H1 (cell line): ENCODE results near the gene WDR37. TPM values are rescaled to one million over a fixed set of nuclear protein-coding genes. Genes with fewer than 3 reads are reported as not detected.

ENCODE experiments used
- CTCF ChIA-PET: fragments of 300-600 bp; sonication (Branson Sonifier 250); formaldehyde crosslinking; loops from one replicate; lab custom pipeline; 2021; ENCODE audit not compliant: partially characterized antibody; lab: Charles Lee
- POLR2A ChIA-PET: fragments of 300-600 bp; sonication (Branson Sonifier 250); formaldehyde crosslinking; loops from one replicate; lab custom pipeline; 2021; ENCODE audit warnings: inconsistent platforms; ENCODE audit not compliant: partially characterized antibody; lab: Charles Lee
- DNase-seq, 2 experiments: peaks; one replicate each; pipeline versions ENCODE4 v3.0.0 to v3.0.0-alpha.2; 2010 to 2022; ENCODE audit warnings: low spot score in 2 of 2, low read depth in 1 of 2, mixed read lengths in 1 of 2
- FAIRE-seq: peaks from 2 replicates; lab custom pipeline; 2011; peaks lifted over from hg19 to GRCh38; lab: Jason Lieb, UNC
- H2AFZ ChIP-seq: 2 replicates; pipeline ENCODE4 v1.8.1; 2012; ENCODE audit warnings: low read length, inconsistent platforms
- H2AK5ac ChIP-seq: 2 replicates; pipeline ENCODE4 v1.6.1; 2013; ENCODE audit warnings: low read depth, low read length
- H2BK120ac ChIP-seq: replicated peaks from 2 replicates; pipeline ENCODE3; 2013; ENCODE audit warnings: low read depth, low read length, inconsistent platforms
- H2BK12ac ChIP-seq: 2 replicates; pipeline ENCODE4 v1.6.1; 2013; ENCODE audit warnings: low read depth, low read length
- H2BK15ac ChIP-seq: 2 replicates; pipeline ENCODE4 v1.6.1; 2013; ENCODE audit warnings: low read length
- H2BK20ac ChIP-seq: 2 replicates; pipeline ENCODE4 v1.6.1; 2013; ENCODE audit warnings: low read length
- H2BK5ac ChIP-seq: 2 replicates; pipeline ENCODE4 v1.6.1; 2013; ENCODE audit warnings: low read depth, low read length
- H3K14ac ChIP-seq: 2 replicates; pipeline ENCODE4 v1.6.1; 2013; ENCODE audit warnings: inconsistent platforms; ENCODE audit not compliant: insufficient read length
- H3K18ac ChIP-seq: 2 replicates; pipeline ENCODE4 v1.6.1; 2013; ENCODE audit warnings: low read length; ENCODE audit errors: extremely low read depth
- H3K23ac ChIP-seq: 2 replicates; pipeline ENCODE4 v1.6.1; 2013; ENCODE audit warnings: inconsistent platforms; ENCODE audit not compliant: insufficient read length
- H3K23me2 ChIP-seq: 2 replicates; pipeline ENCODE4 v1.6.1; 2013; ENCODE audit warnings: low read depth, low read length
- H3K27ac ChIP-seq: 2 replicates; pipeline ENCODE4 v1.6.1; 2011; ENCODE audit warnings: low read depth, low read length, inconsistent platforms
- H3K27me3 ChIP-seq, 4 experiments: replicated peaks in 1 of 4; 1 replicate in 1 of 4; 2 replicates in 3 of 4; pipeline versions ENCODE4 v1.6.1 to v1.8.1; 2011 to 2013; ENCODE audit warnings: low read length in 3 of 4, mild to moderate bottlenecking in 3 of 4, inconsistent platforms in 2 of 4, mixed read lengths in 2 of 4, moderate library complexity in 1 of 4; ENCODE audit not compliant: control insufficient read depth in 3 of 4, insufficient read depth in 3 of 4; ENCODE audit errors: extremely low read depth in 1 of 4
- H3K36me3 ChIP-seq, 4 experiments: 2 replicates each; pipeline versions ENCODE4 v1.6.1 to v1.8.1; 2011 to 2013; ENCODE audit warnings: mild to moderate bottlenecking in 4 of 4, low read length in 3 of 4, moderate library complexity in 2 of 4, control low read depth in 1 of 4, inconsistent platforms in 1 of 4; ENCODE audit not compliant: insufficient read depth in 4 of 4, control insufficient read depth in 2 of 4
- H3K4ac ChIP-seq: replicated peaks from 2 replicates; pipeline ENCODE3; 2013; ENCODE audit warnings: low read length, low read depth, mixed read lengths, inconsistent platforms; ENCODE audit not compliant: insufficient read length
- H3K4me1 ChIP-seq, 4 experiments: replicated peaks in 1 of 4; 1 replicate in 1 of 4; 2 replicates in 3 of 4; pipeline versions ENCODE4 v1.6.1 to v1.8.1; 2011 to 2013; ENCODE audit warnings: low read length in 3 of 4, inconsistent platforms in 2 of 4, mixed read lengths in 1 of 4; ENCODE audit not compliant: insufficient read depth in 4 of 4, control insufficient read depth in 3 of 4
- H3K4me2 ChIP-seq, 2 experiments: 2 replicates each; pipeline versions ENCODE4 v1.6.1 to v1.8.1; 2011 to 2013; ENCODE audit warnings: low read depth in 2 of 2, low read length in 2 of 2, control low read depth in 1 of 2, inconsistent platforms in 1 of 2, mild to moderate bottlenecking in 1 of 2; ENCODE audit not compliant: insufficient read depth in 1 of 2
- H3K4me3 ChIP-seq, 4 experiments: fragments of 200-600, 300-600 bp in 1 of 4; sonication (generic), shearing (Covaris generic), sonication (Bioruptor Twin) in 1 of 4; 2 replicates each; pipeline versions ENCODE4 v1.5.1 to v1.8.1; 2011 to 2016; ENCODE audit warnings: low read length in 4 of 4, low read depth in 3 of 4, control low read depth in 2 of 4, inconsistent platforms in 2 of 4, mild to moderate bottlenecking in 2 of 4, mixed read lengths in 1 of 4, moderate library complexity in 1 of 4; ENCODE audit not compliant: insufficient read depth in 2 of 4; ENCODE audit errors: extremely low read depth in 1 of 4
- H3K56ac ChIP-seq: replicated peaks from 2 replicates; pipeline ENCODE3; 2013; ENCODE audit warnings: low read depth, mild to moderate bottlenecking, mixed read lengths, low read length, inconsistent platforms; ENCODE audit not compliant: insufficient read length
- H3K79me1 ChIP-seq: 2 replicates; pipeline ENCODE4 v1.6.1; 2013; ENCODE audit warnings: low read depth, low read length, control low read depth
- H3K79me2 ChIP-seq, 2 experiments: 2 replicates each; pipeline versions ENCODE4 v1.6.1 to v1.8.1; 2012 to 2013; ENCODE audit warnings: low read length in 2 of 2, mild to moderate bottlenecking in 2 of 2, inconsistent platforms in 1 of 2; ENCODE audit not compliant: insufficient read depth in 2 of 2, control insufficient read depth in 1 of 2
- H3K9ac ChIP-seq, 4 experiments: replicated peaks in 1 of 4; 1 replicate in 1 of 4; 2 replicates in 3 of 4; pipeline versions ENCODE4 v1.6.1 to v1.8.1; 2011 to 2013; ENCODE audit warnings: low read depth in 3 of 4, low read length in 3 of 4, control low read depth in 2 of 4, mild to moderate bottlenecking in 2 of 4, moderate library complexity in 2 of 4, inconsistent platforms in 1 of 4; ENCODE audit errors: extremely low read depth in 1 of 4
- H3K9me3 ChIP-seq, 2 experiments: 2 replicates each; pipeline versions ENCODE4 v1.6.1 to v1.8.1; 2012 to 2013; ENCODE audit warnings: mild to moderate bottlenecking in 2 of 2, moderate library complexity in 2 of 2, control low read depth in 1 of 2, inconsistent platforms in 1 of 2, low read depth in 1 of 2, low read length in 1 of 2, mixed read lengths in 1 of 2; ENCODE audit not compliant: insufficient read depth in 2 of 2
- H4K20me1 ChIP-seq, 2 experiments: replicated peaks in 1 of 2; 2 replicates each; pipeline versions ENCODE3 to v1.8.1; 2011 to 2013; ENCODE audit warnings: inconsistent platforms in 2 of 2, low read length in 2 of 2, mild to moderate bottlenecking in 1 of 2; ENCODE audit not compliant: insufficient read depth in 2 of 2, control insufficient read depth in 1 of 2
- H4K5ac ChIP-seq: 2 replicates; pipeline ENCODE4 v1.6.1; 2013; ENCODE audit warnings: low read length, low read depth, mixed read lengths, inconsistent platforms; ENCODE audit not compliant: insufficient read length
- H4K8ac ChIP-seq: 2 replicates; pipeline ENCODE4 v1.8.0; 2013; ENCODE audit warnings: mild to moderate bottlenecking, moderate library complexity, low read length, inconsistent platforms; ENCODE audit not compliant: insufficient read depth; ENCODE audit errors: extremely low read depth
- H4K91ac ChIP-seq: replicated peaks from 2 replicates; pipeline ENCODE3; 2013; ENCODE audit warnings: low read length, mixed read lengths, inconsistent platforms; ENCODE audit not compliant: insufficient read length
- JUN ChIP-seq: IDR thresholded peaks from 2 replicates; pipeline ENCODE4 v1.6.1; 2011; ENCODE audit warnings: low read depth, mild to moderate bottlenecking, improper control_type of control experiment, low read length
- JUND ChIP-seq: IDR thresholded peaks from 2 replicates; pipeline ENCODE4 v1.6.1; 2011; ENCODE audit warnings: mild to moderate bottlenecking, improper control_type of control experiment, low read length
- MAX ChIP-seq: IDR thresholded peaks from 2 replicates; pipeline ENCODE4 v1.6.1; 2012; ENCODE audit warnings: inconsistent platforms
- PHF8 ChIP-seq: fragments of 200-600 bp; sonication (generic); conservative IDR thresholded peaks from 2 replicates; pipeline ENCODE4 v1.7.1; 2012; ENCODE audit warnings: low read depth, mild to moderate bottlenecking, inconsistent platforms, low read length, moderate library complexity
- RXRA ChIP-seq: IDR thresholded peaks from 2 replicates; pipeline ENCODE4 v1.6.1; 2011; ENCODE audit warnings: low read depth, mild to moderate bottlenecking, low read length, moderate library complexity; ENCODE audit not compliant: insufficient read depth
- TAF1 ChIP-seq: IDR thresholded peaks from 2 replicates; pipeline ENCODE4 v1.6.1; 2011; ENCODE audit warnings: mild to moderate bottlenecking, low read depth, low read length
- TBP ChIP-seq: IDR thresholded peaks from 2 replicates; pipeline ENCODE4 v1.6.1; 2011; ENCODE audit warnings: low read depth, low read length, improper control_type of control experiment
- TCF12 ChIP-seq: IDR thresholded peaks from 2 replicates; pipeline ENCODE4 v1.6.1; 2011; ENCODE audit warnings: low read depth, mild to moderate bottlenecking, low read length
- YY1 ChIP-seq: IDR thresholded peaks from 2 replicates; pipeline ENCODE4 v1.6.1; 2011; ENCODE audit warnings: low read depth, mild to moderate bottlenecking, low read length
- WGBS, 2 experiments: shearing (Covaris generic) in 1 of 2; methylation state at CpG; one replicate each; pipeline versions ENCODE4 v1.1.6 to v1.1.7; 2013 to 2015; ENCODE audit warnings: low lambda C conversion rate in 2 of 2, mixed read lengths in 2 of 2, inconsistent platforms in 1 of 2, low coverage in 1 of 2, missing lambda C conversion rate in 1 of 2; ENCODE audit not compliant: insufficient replicate concordance in 2 of 2, insufficient coverage in 1 of 2, insufficient read length in 1 of 2; ENCODE audit errors: extremely low coverage in 1 of 2, missing lambda C conversion rate in 1 of 2; 5-methylcytosine and 5-hydroxymethylcytosine counted together
- polyA plus RNA-seq, 7 experiments: library from polyadenylated mRNA; depleted of rRNA in 3 of 7; stranded (reverse) in 5 of 7; unstranded in 2 of 7; fragments of >200 nt in 5 of 7; fragments of 200-250 nt in 2 of 7; gene quantifications; 1 replicate in 5 of 7; 2 replicates in 1 of 7; 4 replicates in 1 of 7; pipeline versions ENCODE4 v1.2.1 to v1.2.3, GENCODE V29; 2011 to 2013; ENCODE audit warnings: missing spikeins in 2 of 7, mixed read lengths in 2 of 7
- total RNA-seq: library from RNA; stranded (reverse); fragmentation: NEBNext Ultra II Directional; extraction: Animal tissue kit (Norgen Biotek cat#: 25700); gene quantifications from 2 replicates; pipeline ENCODE4 v1.2.1, GENCODE V29; 2021

The WDR37 gene
- total and polyA plus RNA-seq, 2 of the 8 experiments (the other 6 are each of a cell fraction or from before 2014, with no cell fraction given), result 9.6 to 12.0 TPM

- TF ChIP-seq PHF8, result no peak
- TF ChIP-seq TBP, result no peak
- no peak for TF ChIP-seq TCF12
- no peak for TF ChIP-seq RXRA
- no peak for TF ChIP-seq JUN
- no peak for TF ChIP-seq JUND
- no peak for TF ChIP-seq MAX
- TF ChIP-seq YY1, result no peak
- no peak for TF ChIP-seq TAF1
Observed at GRCh38 chr10:1104971-1105370, 48.8 kb downstream of the WDR37 start.

More at GRCh38 chr10:1104971-1105370, 48.8 kb downstream of the WDR37 start:
- Histone ChIP-seq H4K5ac (no peak overlapping the region), H3K36me3 (peaks cover 2 to 22% (median 8%) of the 10 kb centered on the region in 4 experiments; a peak in 6 of 8 replicates), H3K4me3 (no peak overlapping the region), H4K91ac (no peak overlapping the region), H3K4me2 (no peak overlapping the region), H2BK5ac (no peak overlapping the region), H2BK20ac (no peak overlapping the region), H2AK5ac (no peak overlapping the region), H3K4ac (no peak overlapping the region), H3K14ac (no peak overlapping the region), H3K23me2 (no peaks in the 10 kb centered on the region; the same call in 1 of the 2 replicates), H4K20me1 (peaks cover 2 to 4% of the 10 kb centered on the region in 2 experiments), H3K27ac (no peak overlapping the region), H3K79me2 (no peaks in the 10 kb centered on the region), H3K9ac (no peak overlapping the region), H2AFZ (no peak overlapping the region), H2BK12ac (no peak overlapping the region), H4K8ac (no peak overlapping the region; the same call in 1 of the 2 replicates), H3K4me1 (no peaks in the 10 kb centered on the region; a peak in 3 of 7 replicates), H2BK120ac (no peak overlapping the region), H3K9me3 (no peaks in the 10 kb centered on the region), H3K79me1 (peaks cover 5% of the 10 kb centered on the region), H3K27me3 (no peaks in the 10 kb centered on the region), H3K56ac (no peak overlapping the region), H3K23ac (no peak overlapping the region), H2BK15ac (no peak overlapping the region), H3K18ac (no peak overlapping the region)
- 91 to 100% methylated on average over 1 to 14 of the region's 14 CpGs for WGBS, 2 experiments
- POLR2A ChIA-PET, result no interaction called here
- CTCF ChIA-PET, result interaction anchor here (0.6 to 0.8 kb wide), 2 partner anchors 60 to 1023 kb away, joined by 3 read pairs; no protein-coding TSS in a partner anchor
- FAIRE-seq (no peak), DNase-seq (no peak)
